Measurements from ENCODE around the gene RUFY3. TPM values are rescaled to one million over a fixed set of nuclear protein-coding genes. Genes with fewer than 3 reads are reported as not detected.
"Not testable (repeated sequence)": the region's sequence is repeated elsewhere in the genome, so short reads cannot be mapped to it uniquely, and the experiment has no call there.

The RUFY3 gene
- total RNA-seq, 1 experiment from 2014 or later = 29.6 TPM

DNA sequence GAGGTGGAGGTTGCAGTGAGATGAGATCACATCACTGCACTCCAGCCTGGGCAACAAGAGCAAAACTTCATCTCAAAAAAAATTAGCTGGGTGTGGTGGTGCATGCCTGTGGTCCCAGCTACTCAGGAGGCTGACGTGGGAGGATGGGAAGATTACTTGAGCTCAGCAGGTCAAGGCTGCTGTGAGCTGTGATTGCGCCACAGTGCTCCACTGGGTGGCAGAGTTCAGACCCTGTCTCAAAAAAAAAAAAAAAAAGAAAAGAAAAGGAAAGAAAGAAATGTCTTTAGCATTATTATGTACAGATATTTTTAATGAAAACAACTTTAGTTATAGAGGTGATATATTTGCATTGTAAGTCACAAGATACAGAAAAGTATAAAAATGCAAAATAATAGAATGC lies 14.2 kb downstream of the RUFY3 start:
- H3K4me1 ChIP-seq (ENCODE audit: control insufficient read depth, insufficient read depth, low read length); intact Hi-C loops (cut with micrococcal nuclease; ENCODE audit: unreplicated experiment); H3K36me3 ChIP-seq (ENCODE audit: control insufficient read depth, insufficient read depth, low read length); DNase-seq (ENCODE audit: low read depth, low spot score); H3K4me3 ChIP-seq (ENCODE audit: low read depth in 2 of 2, low read length in 2 of 2); H3K9me3 ChIP-seq (ENCODE audit: control insufficient read depth, insufficient read depth, low read depth, low read length); H3K27me3 ChIP-seq (ENCODE audit: control insufficient read depth, insufficient read depth, low read length); in situ Hi-C loops (cut with HindIII; ENCODE audit: low pct_unique_long_range_greater_than_20kb, low sequenced_read_pairs); H3K27ac ChIP-seq (ENCODE audit: low read length); BruUV-seq (replicated peaks): not testable (repeated sequence)
- TF ChIP-seq, protein P1, sequence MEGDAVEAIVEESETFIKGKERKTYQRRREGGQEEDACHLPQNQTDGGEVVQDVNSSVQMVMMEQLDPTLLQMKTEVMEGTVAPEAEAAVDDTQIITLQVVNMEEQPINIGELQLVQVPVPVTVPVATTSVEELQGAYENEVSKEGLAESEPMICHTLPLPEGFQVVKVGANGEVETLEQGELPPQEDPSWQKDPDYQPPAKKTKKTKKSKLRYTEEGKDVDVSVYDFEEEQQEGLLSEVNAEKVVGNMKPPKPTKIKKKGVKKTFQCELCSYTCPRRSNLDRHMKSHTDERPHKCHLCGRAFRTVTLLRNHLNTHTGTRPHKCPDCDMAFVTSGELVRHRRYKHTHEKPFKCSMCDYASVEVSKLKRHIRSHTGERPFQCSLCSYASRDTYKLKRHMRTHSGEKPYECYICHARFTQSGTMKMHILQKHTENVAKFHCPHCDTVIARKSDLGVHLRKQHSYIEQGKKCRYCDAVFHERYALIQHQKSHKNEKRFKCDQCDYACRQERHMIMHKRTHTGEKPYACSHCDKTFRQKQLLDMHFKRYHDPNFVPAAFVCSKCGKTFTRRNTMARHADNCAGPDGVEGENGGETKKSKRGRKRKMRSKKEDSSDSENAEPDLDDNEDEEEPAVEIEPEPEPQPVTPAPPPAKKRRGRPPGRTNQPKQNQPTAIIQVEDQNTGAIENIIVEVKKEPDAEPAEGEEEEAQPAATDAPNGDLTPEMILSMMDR (IDR thresholded peaks at IDR 0.05) = peak; percentile 68
- ChIA-PET POLR2A (interaction anchor here (0.7 kb wide), 1 partner anchor 14 kb away, joined by 3 read pairs; no protein-coding TSS in a partner anchor), CTCF (interaction anchor here (0.6 to 0.7 kb wide), 2 partner anchors 74 to 798 kb away, joined by 6 read pairs; no protein-coding TSS in a partner anchor)
- peak; percentile 87 for ATAC-seq

DNA sequence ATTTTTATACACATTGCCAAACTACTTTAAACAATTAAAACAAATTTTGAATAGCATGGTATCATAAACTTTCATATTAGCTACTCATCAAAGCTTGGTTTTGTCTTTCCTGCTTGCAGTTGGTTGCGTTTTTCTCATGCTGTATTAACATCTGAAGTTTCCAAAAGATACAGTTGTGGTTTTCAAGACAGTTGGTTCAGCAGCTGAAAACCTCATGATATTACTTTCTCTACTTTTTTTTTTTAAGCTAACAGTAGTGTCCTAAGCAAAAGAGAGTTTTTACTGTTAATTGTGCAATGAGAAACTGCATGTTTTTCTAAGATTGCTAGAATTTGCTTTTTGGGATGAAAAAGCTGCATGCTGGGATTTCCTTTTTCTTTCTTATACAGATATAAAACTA lies 15.2 kb downstream of the RUFY3 start:
- no peak for DNase-seq (ENCODE audit: low read depth, low spot score)
- H3K27me3 ChIP-seq (ENCODE audit: control insufficient read depth, insufficient read depth, low read length) = no peaks in the 10 kb centered on the region
- no peak for ATAC-seq
- in situ Hi-C loops (cut with HindIII; ENCODE audit: low pct_unique_long_range_greater_than_20kb, low sequenced_read_pairs) = no loop called here
- H3K36me3 ChIP-seq (ENCODE audit: control insufficient read depth, insufficient read depth, low read length) = no peaks in the 10 kb centered on the region
- ChIA-PET CTCF (no interaction called here), POLR2A (interaction anchor here (0.7 kb wide), 1 partner anchor 33 kb away, joined by 7 read pairs; no protein-coding TSS in a partner anchor)
- no peak overlapping the region for H3K27ac ChIP-seq (ENCODE audit: low read length)
- no TSS peak for BruUV-seq (replicated peaks)
- H3K4me3 ChIP-seq (ENCODE audit: low read depth in 2 of 2, low read length in 2 of 2) = no peak overlapping the region
- intact Hi-C loops (cut with micrococcal nuclease; ENCODE audit: unreplicated experiment) = no loop called here
- no peaks in the 10 kb centered on the region for H3K9me3 ChIP-seq (ENCODE audit: control insufficient read depth, insufficient read depth, low read depth, low read length)
- H3K4me1 ChIP-seq (ENCODE audit: control insufficient read depth, insufficient read depth, low read length) = peaks cover 12% of the 10 kb centered on the region
- TF ChIP-seq TCF7L2 (IDR thresholded peaks at IDR 0.05; ENCODE audit: low read depth, low read length) = no peak
- no peak for TF ChIP-seq POLR2AphosphoS5 (IDR thresholded peaks at IDR 0.05; ENCODE audit: low read depth, low read length)
- TF ChIP-seq, protein P2, sequence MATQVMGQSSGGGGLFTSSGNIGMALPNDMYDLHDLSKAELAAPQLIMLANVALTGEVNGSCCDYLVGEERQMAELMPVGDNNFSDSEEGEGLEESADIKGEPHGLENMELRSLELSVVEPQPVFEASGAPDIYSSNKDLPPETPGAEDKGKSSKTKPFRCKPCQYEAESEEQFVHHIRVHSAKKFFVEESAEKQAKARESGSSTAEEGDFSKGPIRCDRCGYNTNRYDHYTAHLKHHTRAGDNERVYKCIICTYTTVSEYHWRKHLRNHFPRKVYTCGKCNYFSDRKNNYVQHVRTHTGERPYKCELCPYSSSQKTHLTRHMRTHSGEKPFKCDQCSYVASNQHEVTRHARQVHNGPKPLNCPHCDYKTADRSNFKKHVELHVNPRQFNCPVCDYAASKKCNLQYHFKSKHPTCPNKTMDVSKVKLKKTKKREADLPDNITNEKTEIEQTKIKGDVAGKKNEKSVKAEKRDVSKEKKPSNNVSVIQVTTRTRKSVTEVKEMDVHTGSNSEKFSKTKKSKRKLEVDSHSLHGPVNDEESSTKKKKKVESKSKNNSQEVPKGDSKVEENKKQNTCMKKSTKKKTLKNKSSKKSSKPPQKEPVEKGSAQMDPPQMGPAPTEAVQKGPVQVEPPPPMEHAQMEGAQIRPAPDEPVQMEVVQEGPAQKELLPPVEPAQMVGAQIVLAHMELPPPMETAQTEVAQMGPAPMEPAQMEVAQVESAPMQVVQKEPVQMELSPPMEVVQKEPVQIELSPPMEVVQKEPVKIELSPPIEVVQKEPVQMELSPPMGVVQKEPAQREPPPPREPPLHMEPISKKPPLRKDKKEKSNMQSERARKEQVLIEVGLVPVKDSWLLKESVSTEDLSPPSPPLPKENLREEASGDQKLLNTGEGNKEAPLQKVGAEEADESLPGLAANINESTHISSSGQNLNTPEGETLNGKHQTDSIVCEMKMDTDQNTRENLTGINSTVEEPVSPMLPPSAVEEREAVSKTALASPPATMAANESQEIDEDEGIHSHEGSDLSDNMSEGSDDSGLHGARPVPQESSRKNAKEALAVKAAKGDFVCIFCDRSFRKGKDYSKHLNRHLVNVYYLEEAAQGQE (IDR thresholded peaks at IDR 0.05; ENCODE audit: insufficient read depth in 1 of 2, low read depth in 2 of 2, low read length in 1 of 2) = no peak
- TF ChIP-seq SIN3A (IDR thresholded peaks at IDR 0.05; ENCODE audit: borderline replicate concordance, insufficient read depth, low read depth, low read length) = no peak

GRCh38 chr4:70737409-70737808 lies 15.6 kb downstream of the RUFY3 start:
- Histone ChIP-seq H3K27me3 (ENCODE audit: control insufficient read depth, insufficient read depth, low read length) (no peaks in the 10 kb centered on the region), H3K9me3 (ENCODE audit: control insufficient read depth, insufficient read depth, low read depth, low read length) (no peaks in the 10 kb centered on the region), H3K36me3 (ENCODE audit: control insufficient read depth, insufficient read depth, low read length) (no peaks in the 10 kb centered on the region), H3K4me1 (ENCODE audit: control insufficient read depth, insufficient read depth, low read length) (peaks cover 12% of the 10 kb centered on the region), H3K4me3 (ENCODE audit: low read depth in 2 of 2, low read length in 2 of 2) (no peak overlapping the region), H3K27ac (ENCODE audit: low read length) (no peak overlapping the region)
- no TSS peak for BruUV-seq (replicated peaks)
- CTCF ChIA-PET = no interaction called here
- DNase-seq (ENCODE audit: low read depth, low spot score) (no peak), ATAC-seq (no peak)
- in situ Hi-C loops (cut with HindIII; ENCODE audit: low pct_unique_long_range_greater_than_20kb, low sequenced_read_pairs) = no loop called here
- TF ChIP-seq, protein P1 (IDR thresholded peaks at IDR 0.05) = no peak
- TF ChIP-seq, protein P2 (IDR thresholded peaks at IDR 0.05; ENCODE audit: insufficient read depth in 1 of 2, low read depth in 2 of 2, low read length in 1 of 2) = no peak
- no peak for TF ChIP-seq SIN3A (IDR thresholded peaks at IDR 0.05; ENCODE audit: borderline replicate concordance, insufficient read depth, low read depth, low read length)
- no peak for TF ChIP-seq TCF7L2 (IDR thresholded peaks at IDR 0.05; ENCODE audit: low read depth, low read length)
- TF ChIP-seq POLR2AphosphoS5 (IDR thresholded peaks at IDR 0.05; ENCODE audit: low read depth, low read length) = no peak
- intact Hi-C loops (cut with micrococcal nuclease; ENCODE audit: unreplicated experiment) = no loop called here
- POLR2A ChIA-PET = interaction anchor here (0.7 kb wide), 1 partner anchor 33 kb away, joined by 7 read pairs; no protein-coding TSS in a partner anchor

All from Panc1 (cell line).